Sigmoid colon (tissue), 4 donors: Measurements from ENCODE around the gene AGAP2.

Experiments
- EP300 ChIP-seq, 4 donors: sonication (generic); formaldehyde crosslinking; IDR thresholded peaks; one replicate each; pipeline ENCODE4 v1.6.1; 2017; ENCODE audit warnings: antibody characterized with exemption in 4 of 4
- POLR2A ChIP-seq, 2 donors: fragments of 450-650 bp; IDR thresholded peaks; one replicate each; pipeline ENCODE4 v1.6.1; 2016; ENCODE audit warnings: antibody characterized with exemption in 2 of 2, mild to moderate bottlenecking in 2 of 2, moderate library complexity in 2 of 2
- POLR2AphosphoS5 ChIP-seq, 4 donors: sonication (generic); formaldehyde crosslinking; IDR thresholded peaks; one replicate each; pipeline ENCODE4 v1.6.1; 2017; ENCODE audit warnings: antibody characterized with exemption in 4 of 4
- TF ChIP-seq, protein P1 (sequence below), 4 experiments: fragments of 450-650 bp in 3 of 4; fragments of 200-600 bp in 1 of 4; IDR thresholded peaks; one replicate each; pipeline ENCODE4 v1.5.1; 2016 to 2019; ENCODE audit warnings: antibody characterized with exemption in 4 of 4, mild to moderate bottlenecking in 3 of 4, moderate library complexity in 2 of 4

DNA sequence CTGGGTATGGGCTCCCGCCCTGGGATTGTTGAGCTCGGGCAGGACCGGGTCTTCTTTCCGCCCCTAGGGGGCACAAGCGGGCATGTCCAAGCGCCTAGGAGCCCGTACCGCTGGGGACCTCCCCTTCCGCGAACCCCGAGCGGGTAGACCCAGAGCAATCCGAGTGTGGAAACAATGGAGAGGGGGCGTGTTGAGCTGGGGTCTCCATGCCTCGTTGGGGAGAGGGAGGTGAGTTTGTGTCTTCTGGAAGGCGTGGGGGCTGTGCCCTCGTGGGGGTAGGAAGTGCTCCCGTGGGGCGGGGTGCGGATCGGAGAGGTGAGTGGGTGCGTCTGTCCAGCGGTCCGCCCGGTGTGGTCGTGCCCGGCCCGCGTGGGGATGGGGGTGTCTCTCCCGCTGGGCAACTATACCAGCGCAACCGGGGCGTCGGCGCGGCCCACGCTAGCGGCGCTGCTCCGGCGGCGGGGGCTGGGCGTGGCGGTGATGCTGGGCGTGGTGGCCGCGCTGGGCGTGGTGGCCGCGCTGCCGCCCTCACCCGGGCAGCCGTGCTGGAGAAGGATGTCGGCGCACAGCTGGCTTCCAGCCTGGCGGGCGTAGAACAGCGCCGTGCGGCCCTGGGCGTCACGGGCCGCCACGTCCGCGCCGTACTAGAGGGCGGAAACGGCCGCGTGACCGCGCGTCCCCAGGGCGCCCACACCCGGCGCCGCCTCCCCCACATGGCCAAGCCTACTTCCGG is 12.2 kb downstream of the AGAP2 start:
- TF ChIP-seq, protein P1, sequence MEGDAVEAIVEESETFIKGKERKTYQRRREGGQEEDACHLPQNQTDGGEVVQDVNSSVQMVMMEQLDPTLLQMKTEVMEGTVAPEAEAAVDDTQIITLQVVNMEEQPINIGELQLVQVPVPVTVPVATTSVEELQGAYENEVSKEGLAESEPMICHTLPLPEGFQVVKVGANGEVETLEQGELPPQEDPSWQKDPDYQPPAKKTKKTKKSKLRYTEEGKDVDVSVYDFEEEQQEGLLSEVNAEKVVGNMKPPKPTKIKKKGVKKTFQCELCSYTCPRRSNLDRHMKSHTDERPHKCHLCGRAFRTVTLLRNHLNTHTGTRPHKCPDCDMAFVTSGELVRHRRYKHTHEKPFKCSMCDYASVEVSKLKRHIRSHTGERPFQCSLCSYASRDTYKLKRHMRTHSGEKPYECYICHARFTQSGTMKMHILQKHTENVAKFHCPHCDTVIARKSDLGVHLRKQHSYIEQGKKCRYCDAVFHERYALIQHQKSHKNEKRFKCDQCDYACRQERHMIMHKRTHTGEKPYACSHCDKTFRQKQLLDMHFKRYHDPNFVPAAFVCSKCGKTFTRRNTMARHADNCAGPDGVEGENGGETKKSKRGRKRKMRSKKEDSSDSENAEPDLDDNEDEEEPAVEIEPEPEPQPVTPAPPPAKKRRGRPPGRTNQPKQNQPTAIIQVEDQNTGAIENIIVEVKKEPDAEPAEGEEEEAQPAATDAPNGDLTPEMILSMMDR (IDR thresholded peaks at IDR 0.05) = peak; percentile 22 to 60 (median 56)
- TF ChIP-seq POLR2AphosphoS5 (IDR thresholded peaks at IDR 0.05) (peak in 1 of 4 donors; percentile 22), POLR2A (IDR thresholded peaks at IDR 0.05) (no peak), EP300 (IDR thresholded peaks at IDR 0.05) (no peak)
